Stimulated activated naive CD8-positive, alpha-beta T cell treated with anti-CD3 and anti-CD28 coated beads, Interleukin-15, amount 100 ng/mL, for 72 hours (primary cell): ENCODE measurements around the gene PTTG1.

ENCODE experiments used
- ATAC-seq: fragments of 150-1000 bp; cut with Tn5 transposase; 2 replicates; pipeline ENCODE4 v1.10.0; 2021; ENCODE audit warnings: mild to moderate bottlenecking, moderate library complexity
- DNase-seq, 2 donors: peaks; one replicate each; pipeline ENCODE4 v3.0.0; 2021 to 2022
- H3K27ac Mint-ChIP-seq, 2 donors: one replicate each; pipeline ENCODE4 v1.8.0; 2022; ENCODE audit warnings: mild to moderate bottlenecking in 2 of 2, mixed read lengths in 2 of 2, moderate library complexity in 2 of 2
- H3K27me3 Mint-ChIP-seq: one replicate; pipeline ENCODE4 v1.8.0; 2022; ENCODE audit warnings: mixed read lengths
- H3K4me1 Mint-ChIP-seq: one replicate; pipeline ENCODE4 v1.8.0; 2022; ENCODE audit warnings: mild to moderate bottlenecking, mixed read lengths
- H3K4me3 Mint-ChIP-seq, 2 donors: one replicate each; pipeline ENCODE4 v1.8.0; 2022; ENCODE audit warnings: mild to moderate bottlenecking in 2 of 2, mixed read lengths in 2 of 2, moderate library complexity in 1 of 2
- H3K9me3 Mint-ChIP-seq, 2 donors: one replicate each; pipeline ENCODE4 v1.8.0; 2022; ENCODE audit warnings: mixed read lengths in 2 of 2

PTTG1 gene

DNA sequence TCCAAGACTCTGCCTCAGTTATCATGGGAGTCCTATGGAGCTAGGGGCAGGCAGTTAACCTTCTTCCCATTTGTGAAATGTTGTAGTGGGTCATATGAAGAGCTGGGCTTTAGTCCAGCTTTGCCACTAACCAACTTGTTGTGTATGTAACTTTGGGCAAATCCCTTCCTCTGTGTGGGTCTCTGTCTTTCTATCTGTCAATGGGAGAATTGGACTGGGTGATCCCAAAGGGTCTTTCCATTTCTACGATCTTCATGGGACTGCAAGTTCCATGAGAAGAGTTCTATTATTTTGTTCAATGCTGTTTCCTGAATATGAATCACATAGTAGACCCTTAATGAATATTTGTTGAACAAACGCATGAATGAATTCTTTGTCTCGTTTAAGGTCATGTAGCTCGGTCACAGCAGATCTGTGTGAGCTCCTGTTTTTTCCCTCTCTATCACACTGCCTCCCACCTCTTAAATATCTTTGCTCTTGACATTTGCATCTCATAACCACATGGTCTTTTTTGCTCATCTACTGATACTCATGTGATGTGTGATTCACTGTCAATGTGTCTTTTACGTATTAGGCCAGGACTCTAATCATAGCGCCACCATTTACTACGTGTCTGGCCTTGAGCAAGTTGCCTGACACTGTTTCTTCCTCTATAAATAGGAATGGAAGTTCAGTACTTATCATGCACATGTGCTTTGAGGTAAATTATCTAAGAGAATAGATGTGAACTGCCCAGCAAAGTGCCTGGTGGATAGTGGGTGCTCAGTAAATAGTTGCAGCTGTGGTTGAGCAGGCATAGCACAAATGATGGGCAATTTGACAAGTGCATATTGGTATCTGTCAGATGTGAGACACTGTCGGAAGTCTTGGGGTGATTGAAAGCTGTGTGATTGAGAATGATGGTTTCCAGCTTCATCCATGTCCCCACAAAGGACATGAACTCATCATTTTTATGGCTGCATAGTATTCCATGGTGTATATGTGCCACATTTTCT, 37.4 kb downstream of the PTTG1 start:
- ATAC-seq (peak; percentile 77), DNase-seq (no peak)
- H3K27me3 Mint-ChIP-seq: no peaks in the 10 kb centered on the region
- H3K4me1 Mint-ChIP-seq: peaks cover 51% of the 10 kb centered on the region
- no peaks in the 10 kb centered on the region for H3K9me3 Mint-ChIP-seq
- H3K27ac Mint-ChIP-seq: peak overlapping the region in 1 of 2 donors; percentile 49
- peak overlapping the region; percentile 3 to 9 for H3K4me3 Mint-ChIP-seq

DNA sequence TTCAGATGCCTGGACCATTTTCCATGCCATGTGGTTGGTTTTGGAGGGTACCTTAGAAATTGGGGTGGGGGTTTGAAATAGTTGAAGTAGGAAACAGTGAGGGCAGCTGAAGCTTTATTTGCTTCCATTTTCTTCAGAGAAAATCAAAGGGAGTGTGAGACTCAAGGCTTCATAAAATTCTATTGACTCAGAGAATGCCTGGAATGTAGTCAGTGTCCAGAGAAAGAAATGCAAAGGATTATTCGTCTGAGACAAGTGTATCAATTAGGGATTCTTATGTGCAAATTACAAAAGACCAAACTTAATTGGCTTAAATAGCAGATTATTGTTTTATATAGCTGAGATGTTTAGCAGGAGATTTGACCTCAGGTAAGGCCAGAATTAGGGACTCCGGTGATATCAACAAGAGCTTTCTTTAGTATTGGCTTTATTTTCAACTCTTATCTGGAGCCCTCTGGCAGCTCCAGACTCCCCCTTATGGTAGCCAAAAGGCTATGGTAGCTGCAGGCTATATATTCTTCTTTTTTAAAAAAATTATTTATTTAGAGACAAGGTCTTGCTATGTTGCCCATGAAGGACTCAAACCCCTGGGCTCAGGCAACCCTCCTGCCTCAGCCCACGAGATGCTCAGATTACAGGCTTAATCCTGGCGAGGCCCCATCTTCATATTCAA, 38.9 kb downstream of the PTTG1 start:
- H3K9me3 Mint-ChIP-seq: no peaks in the 10 kb centered on the region
- no peak for DNase-seq
- no peaks in the 10 kb centered on the region for H3K27me3 Mint-ChIP-seq
- H3K4me3 Mint-ChIP-seq: no peak overlapping the region
- H3K27ac Mint-ChIP-seq: peak overlapping the region in 1 of 2 donors; percentile 65
- H3K4me1 Mint-ChIP-seq: peaks cover 61% of the 10 kb centered on the region
- no peak for ATAC-seq

DNA sequence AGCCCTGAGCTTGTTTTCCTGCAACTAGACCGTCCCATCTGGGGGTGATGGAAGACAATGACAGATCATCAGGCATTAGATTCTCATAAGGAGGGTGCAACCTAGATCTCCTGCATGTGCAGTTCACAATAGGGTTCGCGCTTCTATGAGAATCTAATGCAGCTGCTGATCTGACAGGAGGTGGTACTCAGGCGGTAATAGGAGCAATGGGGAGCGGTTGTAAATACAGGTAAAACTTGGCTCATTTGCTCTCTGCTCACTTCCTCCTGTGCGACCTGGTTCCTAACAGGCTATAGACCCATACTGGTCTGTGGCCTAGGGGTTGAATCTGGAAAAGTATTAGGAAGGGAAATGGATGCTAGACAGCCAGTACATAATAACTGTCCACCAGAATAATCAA, 39.7 kb downstream of the PTTG1 start:
- Mint-ChIP-seq H3K27ac (no peak overlapping the region), H3K4me1 (peaks cover 61% of the 10 kb centered on the region)
- no peak for DNase-seq

DNA sequence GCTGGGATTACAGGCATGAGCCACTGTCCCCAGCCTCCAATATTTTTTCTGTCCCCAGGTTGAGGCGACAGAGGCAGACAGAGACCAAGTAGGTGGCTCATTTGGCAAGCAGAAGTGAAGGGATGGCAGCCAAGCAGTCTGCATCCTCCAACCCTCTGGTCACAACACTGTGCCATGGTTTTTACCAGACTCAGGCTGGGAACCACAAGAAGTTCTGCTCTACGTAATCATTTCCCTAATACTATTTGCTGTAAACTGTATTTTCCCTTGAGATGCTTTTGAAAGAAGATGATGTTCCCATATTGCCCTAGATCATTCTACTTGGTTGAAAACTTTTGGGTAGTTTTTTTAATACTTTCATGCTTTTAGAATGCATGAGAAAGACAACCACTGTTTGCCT, 40.5 kb downstream of the PTTG1 start:
- DNase-seq: no peak
- Mint-ChIP-seq H3K27me3 (no peaks in the 10 kb centered on the region), H3K4me3 (no peak overlapping the region), H3K9me3 (no peaks in the 10 kb centered on the region), H3K4me1 (peaks cover 62% of the 10 kb centered on the region), H3K27ac (no peak overlapping the region)
- ATAC-seq: no peak

More for the DNA sequence above, 39.7 kb downstream of the PTTG1 start:
- Mint-ChIP-seq H3K4me3 (no peak overlapping the region), H3K9me3 (no peaks in the 10 kb centered on the region), H3K27me3 (no peaks in the 10 kb centered on the region)
- ATAC-seq: no peak

DNA sequence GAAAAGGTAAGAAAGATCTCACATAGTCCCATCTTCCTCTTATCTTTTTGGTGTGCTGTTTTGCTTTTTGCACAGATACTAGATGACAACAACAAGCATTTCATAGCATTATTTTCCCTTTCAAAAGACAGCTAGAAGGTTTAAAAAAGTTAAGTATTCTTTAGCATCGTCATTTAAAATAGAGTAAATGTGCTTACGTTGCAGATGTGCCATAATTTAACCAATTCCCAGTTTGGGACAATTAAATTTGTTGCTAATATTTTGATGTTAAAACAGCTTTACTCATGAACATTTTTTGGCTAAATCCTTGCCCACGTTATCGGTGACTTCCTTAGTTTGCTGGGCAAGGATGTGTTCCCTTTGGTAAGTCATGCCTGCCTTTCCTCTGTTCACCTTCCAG, 41.6 kb downstream of the PTTG1 start:
- Mint-ChIP-seq H3K9me3 (no peaks in the 10 kb centered on the region), H3K27ac (peak overlapping the region in 1 of 2 donors; percentile 88), H3K4me3 (peak overlapping the region in 1 of 2 donors; percentile 71), H3K27me3 (no peaks in the 10 kb centered on the region), H3K4me1 (peaks cover 69% of the 10 kb centered on the region)
- ATAC-seq (no peak), DNase-seq (no peak)

DNA sequence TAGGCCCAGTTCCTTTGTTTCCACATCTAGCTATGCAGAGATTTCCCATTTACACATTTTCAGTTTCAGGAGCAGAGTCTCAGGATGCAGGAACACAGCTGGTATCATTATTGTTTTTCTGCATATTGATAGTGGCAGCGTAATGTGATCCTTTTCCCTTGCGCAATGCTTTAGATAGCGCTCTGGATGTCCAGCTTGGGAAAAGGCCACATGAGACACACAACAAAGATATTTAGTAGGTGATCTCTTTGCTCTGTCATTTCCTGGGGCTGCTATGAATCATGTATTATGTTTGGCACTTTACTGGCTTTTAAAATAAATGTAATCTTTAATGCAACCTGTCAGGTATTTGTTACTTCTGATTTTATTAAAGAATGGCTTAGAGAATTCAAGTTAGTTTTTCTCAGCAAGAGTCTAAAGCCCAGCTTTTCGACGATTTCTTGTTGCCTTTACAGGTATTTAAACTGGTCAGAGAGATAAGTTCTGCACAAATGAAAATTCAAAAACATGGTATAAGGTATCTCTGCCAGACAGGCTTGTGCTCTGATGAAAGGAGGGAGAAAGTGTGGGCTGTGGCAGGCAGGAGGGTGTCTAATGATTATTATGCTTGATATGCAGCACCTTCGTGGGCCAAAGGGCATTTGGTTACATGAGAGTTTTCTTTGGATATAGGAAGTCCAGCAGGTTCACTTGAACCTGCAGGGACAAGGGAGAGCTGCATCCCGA, 42.2 kb downstream of the PTTG1 start:
- ATAC-seq (no peak), DNase-seq (no peak)
- H3K9me3 Mint-ChIP-seq: no peaks in the 10 kb centered on the region
- peaks cover 66% of the 10 kb centered on the region for H3K4me1 Mint-ChIP-seq
- H3K27me3 Mint-ChIP-seq: no peaks in the 10 kb centered on the region
- H3K4me3 Mint-ChIP-seq: peak overlapping the region; percentile 71
- peak overlapping the region; percentile 92 to 97 for H3K27ac Mint-ChIP-seq

DNA sequence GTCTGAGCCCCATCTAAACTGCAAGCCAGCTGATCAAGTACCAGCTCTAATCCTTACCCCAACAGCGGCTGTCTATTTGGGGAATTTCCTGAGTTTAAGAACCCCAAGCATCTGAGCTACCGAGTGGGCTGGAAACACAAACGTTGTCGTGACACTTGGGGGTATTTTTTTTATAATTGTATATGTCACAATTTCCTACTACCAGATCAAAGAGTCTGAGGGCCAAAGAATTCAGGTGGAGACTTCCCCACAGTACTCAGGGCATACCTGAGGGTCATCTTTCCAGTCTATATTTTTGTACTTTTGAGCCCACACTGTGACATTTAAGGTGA, 42.8 kb downstream of the PTTG1 start:
- peak overlapping the region; percentile 71 for H3K4me3 Mint-ChIP-seq
- peaks cover 61% of the 10 kb centered on the region for H3K4me1 Mint-ChIP-seq
- ATAC-seq: no peak
- DNase-seq: peak in 1 of 2 donors; percentile 21
- no peaks in the 10 kb centered on the region for H3K27me3 Mint-ChIP-seq
- H3K9me3 Mint-ChIP-seq: no peaks in the 10 kb centered on the region
- H3K27ac Mint-ChIP-seq: peak overlapping the region; percentile 92 to 97

DNA sequence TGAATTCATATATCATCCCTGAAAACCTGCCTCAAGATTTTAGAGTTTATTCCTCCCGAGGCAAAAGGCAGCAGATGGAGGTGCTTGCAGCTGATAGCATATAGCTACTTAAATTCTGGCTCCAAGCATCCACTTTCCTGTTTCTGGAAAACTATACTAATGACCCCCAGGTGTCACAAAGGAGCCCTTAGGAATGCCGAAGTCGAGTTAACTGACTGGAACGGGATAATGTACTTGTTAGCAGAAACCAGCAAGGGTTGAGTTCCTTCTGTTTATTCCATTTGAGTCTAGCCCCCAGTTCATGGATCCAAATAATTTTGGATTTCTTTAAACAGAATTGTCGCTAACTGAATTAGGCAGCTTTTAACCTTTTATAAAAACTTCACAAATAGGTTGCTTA, 44.5 kb downstream of the PTTG1 start:
- H3K9me3 Mint-ChIP-seq: no peaks in the 10 kb centered on the region
- no peak for DNase-seq
- H3K4me3 Mint-ChIP-seq: peak overlapping the region; percentile 15 to 100
- H3K27me3 Mint-ChIP-seq: no peaks in the 10 kb centered on the region
- H3K27ac Mint-ChIP-seq: peak overlapping the region in 1 of 2 donors; percentile 78
- ATAC-seq: no peak
- peaks cover 63% of the 10 kb centered on the region for H3K4me1 Mint-ChIP-seq

DNA sequence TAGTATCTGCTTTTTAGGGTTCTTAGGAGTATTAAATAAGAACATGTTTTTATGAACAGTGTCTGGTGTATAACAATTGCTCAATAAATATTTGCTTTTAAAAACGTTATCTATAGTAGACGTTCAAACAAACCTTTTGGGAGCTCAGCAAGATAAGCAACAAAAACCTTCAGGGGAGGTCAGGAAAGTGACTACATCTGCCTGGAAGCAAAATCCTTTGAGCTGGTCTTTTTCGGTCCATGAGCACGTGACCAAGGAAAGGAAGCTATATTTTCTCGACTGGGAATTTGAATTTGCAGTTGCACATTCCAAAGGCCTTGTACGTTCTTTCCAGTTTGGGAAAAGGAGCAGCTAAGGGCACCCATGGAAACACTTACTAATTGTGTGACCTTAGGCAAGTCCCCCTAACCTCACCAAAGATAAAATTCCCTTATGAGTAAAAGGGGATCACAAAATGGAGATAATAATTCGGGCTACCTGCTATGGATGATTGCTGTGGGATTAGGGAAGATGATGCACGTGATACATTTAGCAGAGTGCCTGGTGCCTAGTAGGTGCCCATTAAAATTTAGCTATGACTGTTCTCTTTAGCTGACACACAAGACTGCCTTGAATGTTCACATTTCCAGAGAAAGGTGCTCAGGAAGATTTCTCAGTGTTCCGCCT, 45.4 kb downstream of the PTTG1 start:
- H3K9me3 Mint-ChIP-seq: no peaks in the 10 kb centered on the region
- H3K4me1 Mint-ChIP-seq: peaks cover 69% of the 10 kb centered on the region
- peak overlapping the region; percentile 97 to 99 for H3K27ac Mint-ChIP-seq
- ATAC-seq: peak; percentile 21
- DNase-seq: no peak
- no peaks in the 10 kb centered on the region for H3K27me3 Mint-ChIP-seq
- H3K4me3 Mint-ChIP-seq: peak overlapping the region; percentile 100

DNA sequence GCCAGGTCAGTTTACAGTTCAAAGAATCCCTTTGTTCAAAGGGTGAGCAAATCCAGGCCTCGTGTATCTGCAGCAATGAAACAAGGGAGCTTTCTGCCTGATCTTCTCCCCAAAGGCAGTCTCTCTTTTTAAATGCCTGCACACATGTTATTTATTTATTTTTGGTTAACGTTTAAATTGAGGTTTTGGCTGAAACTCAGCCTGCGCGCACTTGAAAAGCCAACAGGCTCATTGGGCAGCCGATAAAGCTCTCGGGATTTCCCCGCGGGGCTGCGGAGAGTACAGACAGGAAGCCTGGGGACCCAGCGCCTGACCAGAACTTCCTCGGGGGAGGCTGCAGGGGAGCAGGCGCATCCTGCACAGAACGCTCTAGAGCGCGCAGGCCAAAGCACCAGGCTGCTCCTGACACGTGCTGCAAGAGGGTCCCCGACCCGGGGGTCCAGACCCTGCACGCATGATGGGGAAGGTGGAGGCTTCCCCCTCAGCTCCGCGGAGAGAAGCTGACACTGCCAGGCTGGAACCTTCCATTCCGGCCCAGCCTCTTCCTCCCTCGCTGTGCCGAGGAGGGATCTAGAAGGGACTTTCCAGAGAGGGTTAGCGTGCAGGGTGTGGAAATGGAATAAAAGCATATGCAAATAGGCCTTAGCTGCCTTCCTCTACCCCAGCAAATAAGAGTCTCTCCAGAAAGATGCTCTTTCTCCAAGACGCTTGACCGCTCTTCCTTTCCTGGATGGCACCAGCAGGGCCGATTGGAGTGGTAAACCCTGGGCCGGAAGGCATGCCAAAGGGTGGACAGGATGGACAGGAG, 46.1 kb downstream of the PTTG1 start:
- Mint-ChIP-seq H3K27me3 (no peaks in the 10 kb centered on the region), H3K4me3 (peak overlapping the region; percentile 100), H3K27ac (peak overlapping the region; percentile 97 to 99), H3K4me1 (peaks cover 69% of the 10 kb centered on the region), H3K9me3 (no peaks in the 10 kb centered on the region)
- ATAC-seq (peak; percentile 96), DNase-seq (peak; percentile 89 to 94)

DNA sequence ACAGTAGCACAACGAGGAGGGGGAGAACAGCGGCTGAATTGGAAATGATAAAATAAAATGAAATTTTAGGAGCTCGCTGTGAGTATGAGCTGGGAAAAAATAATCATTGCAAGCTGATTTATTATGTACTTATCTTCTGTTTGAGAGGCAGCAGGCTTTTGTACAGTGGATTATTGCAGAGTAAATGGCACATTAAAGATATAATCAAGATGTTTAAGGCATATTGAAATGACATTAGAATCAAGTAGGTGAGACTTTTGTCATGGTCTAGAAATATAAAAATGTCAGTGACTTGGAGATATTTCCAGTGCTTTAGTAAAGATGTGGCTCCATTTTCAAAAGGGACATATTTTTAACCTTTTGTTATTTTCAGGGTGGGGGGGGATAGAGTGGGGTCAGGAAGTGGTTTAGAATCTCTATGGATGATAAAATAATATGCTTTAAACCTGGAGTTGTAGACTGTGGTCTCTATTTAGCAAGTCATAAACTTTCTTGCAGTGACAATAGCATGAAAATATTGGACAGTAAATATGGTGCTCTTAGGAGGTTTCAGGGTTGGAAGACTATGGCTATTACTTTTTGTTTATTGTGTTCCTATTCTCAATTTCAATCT, 46.8 kb downstream of the PTTG1 start:
- no peaks in the 10 kb centered on the region for H3K27me3 Mint-ChIP-seq
- H3K4me1 Mint-ChIP-seq: peaks cover 70% of the 10 kb centered on the region
- H3K4me3 Mint-ChIP-seq: peak overlapping the region; percentile 100
- H3K9me3 Mint-ChIP-seq: no peaks in the 10 kb centered on the region
- H3K27ac Mint-ChIP-seq: peak overlapping the region; percentile 97 to 99
- ATAC-seq: no peak
- DNase-seq: no peak

DNA sequence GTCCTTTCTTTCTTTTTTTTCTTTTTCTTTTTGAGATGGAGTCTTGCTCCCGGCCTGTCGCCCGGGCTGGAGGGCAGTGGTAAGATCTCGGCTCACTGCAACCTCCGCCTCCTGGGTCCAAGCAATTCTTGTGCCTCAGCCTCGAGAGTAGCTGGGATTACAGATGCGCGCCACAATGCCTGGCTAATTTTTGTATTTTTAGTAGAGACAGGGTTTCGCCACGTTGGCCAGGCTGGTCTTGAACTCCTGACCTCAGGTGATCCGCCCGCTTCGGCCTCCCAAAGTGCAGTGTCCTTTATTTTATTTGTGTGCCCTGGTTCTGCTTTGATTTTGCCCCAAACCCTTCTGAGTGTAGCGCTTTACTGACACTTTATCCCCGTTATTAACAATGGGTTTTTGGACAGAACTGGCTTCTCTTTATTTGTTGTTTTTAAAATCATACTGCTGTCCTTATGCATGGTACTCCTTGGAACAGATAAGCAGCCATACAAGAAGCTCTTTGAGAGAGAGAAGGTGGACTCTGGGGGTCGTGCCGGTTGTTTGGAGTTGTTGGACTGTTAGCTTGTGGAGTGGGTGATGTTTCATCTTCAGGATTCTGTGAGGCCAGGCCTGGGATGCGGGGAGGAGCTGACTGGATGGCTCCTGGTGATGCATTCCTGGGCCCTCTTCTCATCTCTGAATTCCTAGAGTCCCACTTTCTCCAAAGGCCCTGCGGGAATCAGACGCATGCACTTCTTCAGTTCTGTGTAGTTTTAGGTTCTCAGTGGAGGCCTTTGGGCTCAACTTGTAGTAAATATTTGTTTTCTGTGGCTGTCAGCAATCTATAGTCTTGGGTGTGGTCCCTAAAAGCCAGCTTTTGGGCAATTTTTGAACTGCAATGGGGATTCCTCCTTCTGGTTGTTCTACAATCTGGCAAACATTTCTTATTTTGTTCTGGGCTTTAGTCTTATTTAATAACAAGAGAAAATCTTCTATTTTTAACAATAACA, 47.8 kb downstream of the PTTG1 start:
- H3K9me3 Mint-ChIP-seq: no peaks in the 10 kb centered on the region
- peak overlapping the region; percentile 86 to 94 for H3K27ac Mint-ChIP-seq
- H3K4me1 Mint-ChIP-seq: peaks cover 70% of the 10 kb centered on the region
- DNase-seq (no peak), ATAC-seq (no peak)
- peak overlapping the region; percentile 92 to 100 for H3K4me3 Mint-ChIP-seq
- no peaks in the 10 kb centered on the region for H3K27me3 Mint-ChIP-seq
